ENCODE results near the gene P2RX4.

DNA sequence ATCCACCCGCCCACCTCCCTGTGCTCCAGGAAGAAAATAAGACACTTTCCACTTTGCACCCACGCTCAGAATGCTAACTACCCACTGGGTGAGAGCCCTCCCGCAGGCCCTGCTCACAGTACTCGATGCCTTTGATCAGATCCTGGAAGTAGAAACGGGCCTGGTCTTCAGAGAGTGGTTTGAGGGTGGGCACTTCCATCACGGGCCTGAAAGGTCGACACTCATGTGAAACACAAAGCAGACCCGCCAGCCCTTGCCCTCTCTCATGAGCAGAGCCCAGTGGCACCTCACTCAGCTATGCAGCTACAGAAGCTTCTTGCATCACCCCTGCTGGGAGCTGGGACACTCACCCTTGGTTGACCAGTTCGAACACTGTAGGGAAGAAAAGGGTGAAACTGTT, 45.5 kb downstream of the P2RX4 start:
- TF ChIP-seq, protein P1, sequence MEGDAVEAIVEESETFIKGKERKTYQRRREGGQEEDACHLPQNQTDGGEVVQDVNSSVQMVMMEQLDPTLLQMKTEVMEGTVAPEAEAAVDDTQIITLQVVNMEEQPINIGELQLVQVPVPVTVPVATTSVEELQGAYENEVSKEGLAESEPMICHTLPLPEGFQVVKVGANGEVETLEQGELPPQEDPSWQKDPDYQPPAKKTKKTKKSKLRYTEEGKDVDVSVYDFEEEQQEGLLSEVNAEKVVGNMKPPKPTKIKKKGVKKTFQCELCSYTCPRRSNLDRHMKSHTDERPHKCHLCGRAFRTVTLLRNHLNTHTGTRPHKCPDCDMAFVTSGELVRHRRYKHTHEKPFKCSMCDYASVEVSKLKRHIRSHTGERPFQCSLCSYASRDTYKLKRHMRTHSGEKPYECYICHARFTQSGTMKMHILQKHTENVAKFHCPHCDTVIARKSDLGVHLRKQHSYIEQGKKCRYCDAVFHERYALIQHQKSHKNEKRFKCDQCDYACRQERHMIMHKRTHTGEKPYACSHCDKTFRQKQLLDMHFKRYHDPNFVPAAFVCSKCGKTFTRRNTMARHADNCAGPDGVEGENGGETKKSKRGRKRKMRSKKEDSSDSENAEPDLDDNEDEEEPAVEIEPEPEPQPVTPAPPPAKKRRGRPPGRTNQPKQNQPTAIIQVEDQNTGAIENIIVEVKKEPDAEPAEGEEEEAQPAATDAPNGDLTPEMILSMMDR (conservative IDR thresholded peaks at IDR 0.05): no peak
- no peak for TF ChIP-seq ZFX (IDR thresholded peaks at IDR 0.05)

Measured in C4-2B (cell line).